ENCODE data around the gene BRD4. TPM values are rescaled to one million over a fixed set of nuclear protein-coding genes. Genes with fewer than 3 reads are reported as not detected.

The BRD4 gene
- total and polyA plus RNA-seq, 2 of the 13 experiments (the other 11 are each of a cell fraction or from before 2014, with no cell fraction given): 10.5 to 11.4 TPM

DNA sequence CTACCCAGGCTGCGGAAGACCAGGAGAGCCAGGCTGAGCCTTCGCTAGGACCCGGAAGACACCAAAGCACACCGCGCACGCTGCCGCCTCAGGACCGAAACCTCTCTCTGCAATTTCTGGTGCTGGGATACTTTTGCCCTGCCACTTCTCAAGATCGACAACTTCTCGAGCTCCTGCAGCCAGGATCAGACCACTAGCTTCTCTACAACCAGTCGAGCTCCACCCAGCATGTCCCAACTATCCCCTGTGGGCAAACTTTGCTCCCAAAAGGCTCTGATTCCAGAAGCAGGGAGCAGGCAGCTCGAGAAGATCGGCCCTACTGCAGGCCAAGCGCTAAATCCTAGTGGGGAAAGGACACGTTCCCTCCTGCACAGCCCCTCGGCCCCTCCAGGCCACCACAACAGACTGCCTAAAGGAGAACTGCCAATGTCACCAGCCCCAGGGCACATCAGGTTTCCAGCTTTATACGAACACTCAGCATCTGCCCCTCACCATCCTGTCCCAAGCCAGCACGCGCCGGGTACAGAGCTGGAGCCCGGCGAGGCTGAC lies 46.3 kb upstream of the BRD4 start:
- Histone ChIP-seq H3K79me2 (ENCODE audit: insufficient read depth, low read length) (peaks cover 54% of the 10 kb centered on the region), H3K36me3 (replicated peaks in 1 of 2; ENCODE audit: control insufficient read depth in 1 of 2, insufficient read depth in 2 of 2, low read length in 2 of 2) (peaks cover 2 to 32% of the 10 kb centered on the region in 2 experiments; a peak in 3 of 5 replicates), H2AFZ (ENCODE audit: low read length) (no peak overlapping the region), H3K4me1 (ENCODE audit: insufficient read depth, low read length) (peaks cover 48% of the 10 kb centered on the region), H3K4me2 (ENCODE audit: low read depth, low read length) (peak overlapping the region; percentile 98), H3K27me3 (ENCODE audit: control insufficient read depth in 1 of 2, insufficient read depth in 2 of 2, low read length in 2 of 2) (no peaks in the 10 kb centered on the region; a peak in 1 of 5 replicates), H3K27ac (ENCODE audit: extremely low read length, insufficient read depth, low read length) (peak overlapping the region; percentile 95), H3K4me3 (replicated peaks in 1 of 3; ENCODE audit: insufficient read depth in 1 of 3, low read depth in 2 of 3, low read length in 3 of 3) (peak overlapping the region; percentile 84 to 98 (median 91)), H3K9ac (ENCODE audit: insufficient read depth, low read depth, low read length) (peak overlapping the region; percentile 99), H3K9me3 (ENCODE audit: low read length) (no peaks in the 10 kb centered on the region), H4K20me1 (ENCODE audit: insufficient read depth, low read length) (peaks cover 36% of the 10 kb centered on the region)
- ATAC-seq (peak; percentile 20), FAIRE-seq (no peak), DNase-seq (ENCODE audit: low spot score) (peak; percentile 34)
- BruUV-seq (replicated peaks): TSS peak; percentile 55
- 4% methylated on average over 13 of the region's 22 CpGs for WGBS (ENCODE audit: low lambda C conversion rate)
- CTCF ChIA-PET (ENCODE audit: low intra/inter-chr PET ratio, low total read pairs): no interaction called here
- intact Hi-C loops (cut with micrococcal nuclease; ENCODE audit: unreplicated experiment) (loop anchor here (5.0 to 10.0 kb wide), 3 partner anchors 34 to 94 kb away; no protein-coding TSS in a partner anchor), in situ Hi-C loops (cut with HindIII; ENCODE audit: extremely low pct_ligation_motif_present, low pct_unique_long_range_greater_than_20kb) (no loop called here)
- POLR2A ChIA-PET: interaction anchor here (0.7 to 3.6 kb wide), 20 partner anchors 10 to 177 kb away, joined by 3 to 67 read pairs (median 6); partner anchors contain the start of genes AKAP8L and BRD4
- TF ChIP-seq ZNF552 (CRISPR knock-in tag; IDR thresholded peaks at IDR 0.05; ENCODE audit: borderline replicate concordance): no peak
- no peak for TF ChIP-seq ATF7 (IDR thresholded peaks at IDR 0.05)
- no peak for TF ChIP-seq ATF7 (CRISPR knock-in tag; IDR thresholded peaks at IDR 0.05)
- TF ChIP-seq, protein P1, sequence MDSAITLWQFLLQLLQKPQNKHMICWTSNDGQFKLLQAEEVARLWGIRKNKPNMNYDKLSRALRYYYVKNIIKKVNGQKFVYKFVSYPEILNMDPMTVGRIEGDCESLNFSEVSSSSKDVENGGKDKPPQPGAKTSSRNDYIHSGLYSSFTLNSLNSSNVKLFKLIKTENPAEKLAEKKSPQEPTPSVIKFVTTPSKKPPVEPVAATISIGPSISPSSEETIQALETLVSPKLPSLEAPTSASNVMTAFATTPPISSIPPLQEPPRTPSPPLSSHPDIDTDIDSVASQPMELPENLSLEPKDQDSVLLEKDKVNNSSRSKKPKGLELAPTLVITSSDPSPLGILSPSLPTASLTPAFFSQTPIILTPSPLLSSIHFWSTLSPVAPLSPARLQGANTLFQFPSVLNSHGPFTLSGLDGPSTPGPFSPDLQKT (CRISPR knock-in tag; IDR thresholded peaks at IDR 0.05; ENCODE audit: borderline replicate concordance): no peak
- no peak for TF ChIP-seq ATM (IDR thresholded peaks at IDR 0.05; ENCODE audit: borderline replicate concordance)
- TF ChIP-seq STAT5B (CRISPR knock-in tag; IDR thresholded peaks at IDR 0.05): no peak
- no peak for TF ChIP-seq ZNF124 (CRISPR knock-in tag; IDR thresholded peaks at IDR 0.05)
- TF ChIP-seq ZNF160 (CRISPR knock-in tag; IDR thresholded peaks at IDR 0.05): no peak
- peak; percentile 36; the same call in 1 of the 2 replicates for TF ChIP-seq ZNF850 (CRISPR knock-in tag; conservative IDR thresholded peaks at IDR 0.05)
- no peak for TF ChIP-seq XBP1 (CRISPR knock-in tag; IDR thresholded peaks at IDR 0.05)
- no peak for TF ChIP-seq RORA (CRISPR knock-in tag; IDR thresholded peaks at IDR 0.05)
- TF ChIP-seq NFE2L2 (IDR thresholded peaks at IDR 0.05; ENCODE audit: low read length): no peak
- no peak for TF ChIP-seq ZNF567 (CRISPR knock-in tag; IDR thresholded peaks at IDR 0.05; ENCODE audit: borderline replicate concordance)
- no peak for TF ChIP-seq ZSCAN31 (CRISPR knock-in tag; IDR thresholded peaks at IDR 0.05; ENCODE audit: low read depth)
- 0 out of 2 replicates have a peak, but pooled peaks have one; percentile 7 for TF ChIP-seq ZFP82 (CRISPR knock-in tag; IDR thresholded peaks at IDR 0.05; ENCODE audit: borderline replicate concordance)
- no peak for TF ChIP-seq NFYB (CRISPR knock-in tag; IDR thresholded peaks at IDR 0.05)
- TF ChIP-seq MATR3 (CRISPR knock-in tag; IDR thresholded peaks at IDR 0.05): no peak
- TF ChIP-seq, protein P2, sequence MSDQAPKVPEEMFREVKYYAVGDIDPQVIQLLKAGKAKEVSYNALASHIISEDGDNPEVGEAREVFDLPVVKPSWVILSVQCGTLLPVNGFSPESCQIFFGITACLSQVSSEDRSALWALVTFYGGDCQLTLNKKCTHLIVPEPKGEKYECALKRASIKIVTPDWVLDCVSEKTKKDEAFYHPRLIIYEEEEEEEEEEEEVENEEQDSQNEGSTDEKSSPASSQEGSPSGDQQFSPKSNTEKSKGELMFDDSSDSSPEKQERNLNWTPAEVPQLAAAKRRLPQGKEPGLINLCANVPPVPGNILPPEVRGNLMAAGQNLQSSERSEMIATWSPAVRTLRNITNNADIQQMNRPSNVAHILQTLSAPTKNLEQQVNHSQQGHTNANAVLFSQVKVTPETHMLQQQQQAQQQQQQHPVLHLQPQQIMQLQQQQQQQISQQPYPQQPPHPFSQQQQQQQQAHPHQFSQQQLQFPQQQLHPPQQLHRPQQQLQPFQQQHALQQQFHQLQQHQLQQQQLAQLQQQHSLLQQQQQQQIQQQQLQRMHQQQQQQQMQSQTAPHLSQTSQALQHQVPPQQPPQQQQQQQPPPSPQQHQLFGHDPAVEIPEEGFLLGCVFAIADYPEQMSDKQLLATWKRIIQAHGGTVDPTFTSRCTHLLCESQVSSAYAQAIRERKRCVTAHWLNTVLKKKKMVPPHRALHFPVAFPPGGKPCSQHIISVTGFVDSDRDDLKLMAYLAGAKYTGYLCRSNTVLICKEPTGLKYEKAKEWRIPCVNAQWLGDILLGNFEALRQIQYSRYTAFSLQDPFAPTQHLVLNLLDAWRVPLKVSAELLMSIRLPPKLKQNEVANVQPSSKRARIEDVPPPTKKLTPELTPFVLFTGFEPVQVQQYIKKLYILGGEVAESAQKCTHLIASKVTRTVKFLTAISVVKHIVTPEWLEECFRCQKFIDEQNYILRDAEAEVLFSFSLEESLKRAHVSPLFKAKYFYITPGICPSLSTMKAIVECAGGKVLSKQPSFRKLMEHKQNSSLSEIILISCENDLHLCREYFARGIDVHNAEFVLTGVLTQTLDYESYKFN (CRISPR knock-in tag; conservative IDR thresholded peaks at IDR 0.05): no peak
- TF ChIP-seq ZNF468 (CRISPR knock-in tag; IDR thresholded peaks at IDR 0.05): no peak
- TF ChIP-seq EEA1 (CRISPR knock-in tag; IDR thresholded peaks at IDR 0.05; ENCODE audit: borderline replicate concordance): no peak
- TF ChIP-seq SMYD3 (CRISPR knock-in tag; IDR thresholded peaks at IDR 0.05): no peak
